Measurements from ENCODE around the gene KCNV2.

DNA sequence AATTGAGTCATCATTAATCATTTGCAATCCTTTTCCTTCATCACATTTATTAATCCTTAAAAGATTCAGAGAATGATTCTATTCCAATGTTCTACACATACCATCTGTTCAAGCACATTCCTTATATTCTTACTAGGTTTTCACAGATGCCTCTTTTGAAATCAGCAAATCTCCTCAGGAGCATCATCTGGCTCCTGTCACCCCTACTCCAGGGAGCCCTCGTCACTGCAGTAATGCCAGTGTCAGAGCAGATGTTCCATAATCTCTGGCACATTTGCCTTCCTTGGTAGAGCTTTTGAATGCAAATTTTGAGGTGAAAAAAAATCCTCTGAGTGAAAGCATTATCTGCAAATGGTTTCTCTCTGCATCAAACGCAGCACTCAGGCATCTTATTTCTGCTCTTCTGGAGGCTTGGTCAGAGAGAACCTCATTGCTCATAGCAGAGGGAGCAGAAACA lies 7.6 kb upstream of the KCNV2 start:
- no peak for TF ChIP-seq POLR2A (IDR thresholded peaks at IDR 0.05)
- TF ChIP-seq, protein P1, sequence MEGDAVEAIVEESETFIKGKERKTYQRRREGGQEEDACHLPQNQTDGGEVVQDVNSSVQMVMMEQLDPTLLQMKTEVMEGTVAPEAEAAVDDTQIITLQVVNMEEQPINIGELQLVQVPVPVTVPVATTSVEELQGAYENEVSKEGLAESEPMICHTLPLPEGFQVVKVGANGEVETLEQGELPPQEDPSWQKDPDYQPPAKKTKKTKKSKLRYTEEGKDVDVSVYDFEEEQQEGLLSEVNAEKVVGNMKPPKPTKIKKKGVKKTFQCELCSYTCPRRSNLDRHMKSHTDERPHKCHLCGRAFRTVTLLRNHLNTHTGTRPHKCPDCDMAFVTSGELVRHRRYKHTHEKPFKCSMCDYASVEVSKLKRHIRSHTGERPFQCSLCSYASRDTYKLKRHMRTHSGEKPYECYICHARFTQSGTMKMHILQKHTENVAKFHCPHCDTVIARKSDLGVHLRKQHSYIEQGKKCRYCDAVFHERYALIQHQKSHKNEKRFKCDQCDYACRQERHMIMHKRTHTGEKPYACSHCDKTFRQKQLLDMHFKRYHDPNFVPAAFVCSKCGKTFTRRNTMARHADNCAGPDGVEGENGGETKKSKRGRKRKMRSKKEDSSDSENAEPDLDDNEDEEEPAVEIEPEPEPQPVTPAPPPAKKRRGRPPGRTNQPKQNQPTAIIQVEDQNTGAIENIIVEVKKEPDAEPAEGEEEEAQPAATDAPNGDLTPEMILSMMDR (IDR thresholded peaks at IDR 0.05), result no peak
